VCaP (cell line): Measurements from ENCODE around the gene NTNG1.
A peak's percentile ranks its signal among the peaks of the same experiment; 100 is the strongest.

Experiments used
- H3K27ac ChIP-seq: fragments of 450-650 bp; 2 replicates; pipeline ENCODE4 v1.5.1; 2017
- CTCF ChIP-seq: fragments of 450-650 bp; conservative IDR thresholded peaks from 2 replicates; pipeline ENCODE4 v1.5.1; 2017; ENCODE audit warnings: mild to moderate bottlenecking, moderate library complexity

NTNG1 gene

GRCh38 chr1:107415241-107415640, 274.4 kb downstream of the NTNG1 start:
- no peak overlapping the region for H3K27ac ChIP-seq
- no peak for TF ChIP-seq CTCF

DNA sequence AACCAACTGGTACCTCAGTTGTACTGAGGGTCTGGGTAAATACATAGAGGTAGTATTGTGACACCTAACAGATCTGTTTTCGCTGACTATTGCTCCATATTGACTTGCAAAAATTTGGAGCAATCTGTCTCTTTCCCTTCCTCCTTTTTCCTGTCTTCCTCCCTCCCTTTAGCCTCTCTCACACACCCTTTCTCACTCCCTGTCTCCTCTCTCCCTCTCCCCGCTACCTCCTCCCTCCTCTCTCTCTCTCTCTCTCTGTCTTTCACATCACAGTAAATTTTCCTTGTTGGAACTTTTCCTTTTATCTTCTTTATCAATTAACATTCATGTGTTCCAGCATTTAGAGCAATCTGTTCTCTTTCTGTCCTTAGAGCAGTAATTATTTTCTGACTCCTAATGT, 278.2 kb downstream of the NTNG1 start:
- no peak for TF ChIP-seq CTCF
- no peak overlapping the region for H3K27ac ChIP-seq

GRCh38 chr1:107422901-107423300, 282.1 kb downstream of the NTNG1 start:
- TF ChIP-seq CTCF: no peak
- no peak overlapping the region for H3K27ac ChIP-seq

GRCh38 chr1:107430540-107431228, 289.8 kb downstream of the NTNG1 start:
- peak; percentile 88 for TF ChIP-seq CTCF
- no peak overlapping the region for H3K27ac ChIP-seq

DNA sequence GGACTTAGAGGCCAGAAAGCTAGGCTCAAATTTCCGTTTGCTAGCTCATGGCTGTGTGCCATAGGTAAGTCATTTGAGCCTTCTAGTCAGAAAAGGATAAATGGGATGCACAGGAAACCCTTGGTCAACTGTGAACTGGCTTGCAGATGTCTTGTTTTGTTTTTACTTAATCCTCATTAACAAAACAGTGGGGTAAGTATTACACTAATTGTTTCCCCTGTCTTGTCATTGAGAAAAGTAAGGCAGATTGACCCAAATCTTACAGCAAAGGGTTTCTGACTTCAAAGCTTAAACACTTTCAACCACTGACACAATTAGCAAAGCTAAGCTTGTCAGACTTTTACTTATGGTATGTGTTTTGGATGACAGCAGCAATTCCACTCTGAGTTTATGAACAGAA, 291.3 kb downstream of the NTNG1 start:
- no peak overlapping the region for H3K27ac ChIP-seq
- no peak for TF ChIP-seq CTCF

DNA sequence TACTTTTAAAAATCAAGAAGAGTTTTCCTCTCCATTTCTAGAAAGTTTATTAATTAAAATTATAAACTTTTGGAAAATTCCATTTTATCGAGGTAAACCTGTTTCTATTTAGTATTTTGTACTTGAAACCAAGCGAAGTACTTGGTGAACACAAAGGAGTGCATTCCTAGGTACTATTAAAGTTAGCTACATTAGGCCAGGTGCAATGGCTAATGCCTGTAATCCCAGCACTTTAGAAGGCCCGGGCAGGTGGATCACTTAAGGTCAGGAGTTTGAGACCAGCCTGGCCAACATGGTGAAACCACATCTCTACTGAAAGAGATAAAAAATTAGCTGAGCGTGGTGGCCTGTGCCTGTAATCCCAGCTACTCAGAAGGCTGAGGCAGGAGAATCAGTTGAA, 292.2 kb downstream of the NTNG1 start:
- no peak overlapping the region for H3K27ac ChIP-seq
- no peak for TF ChIP-seq CTCF

DNA sequence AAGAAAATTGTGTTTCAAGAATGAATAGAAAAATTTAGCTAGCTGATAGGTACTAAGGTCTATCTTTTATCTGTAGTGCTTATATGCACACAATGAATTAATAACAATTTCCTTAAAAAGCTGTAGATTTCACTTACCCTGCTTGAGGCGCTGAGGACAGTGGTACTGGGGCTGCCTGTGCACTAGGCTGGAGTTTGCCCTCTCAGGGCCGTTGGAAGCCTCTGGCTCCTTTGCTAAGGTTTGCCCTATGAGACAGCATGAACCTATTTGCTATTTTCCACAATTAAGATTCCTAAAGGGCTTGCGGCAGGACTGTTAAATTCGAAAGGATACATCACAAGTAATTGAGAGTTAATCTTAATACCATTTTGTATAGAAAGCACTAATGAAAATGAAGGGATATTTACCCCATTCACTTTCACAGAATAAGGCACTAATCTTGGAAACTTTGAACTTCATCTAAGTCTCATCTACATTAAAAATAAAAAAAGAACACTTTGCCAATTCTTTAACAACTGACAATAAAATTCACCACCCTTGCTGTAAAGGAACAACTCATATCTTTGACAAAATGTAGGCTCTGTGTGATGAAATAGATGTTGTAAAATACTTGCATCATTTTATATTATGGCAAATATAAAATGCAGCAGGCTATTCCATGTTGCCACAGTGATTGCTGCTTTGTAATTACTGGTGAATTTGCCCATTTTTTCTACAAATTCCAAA, 293.0 kb downstream of the NTNG1 start:
- H3K27ac ChIP-seq: no peak overlapping the region

More for the DNA sequence above, 293.0 kb downstream of the NTNG1 start:
- TF ChIP-seq CTCF: no peak
